Muscle of leg (tissue), 11 donors: ENCODE results near the gene STMND1. TPM values are rescaled to one million over a fixed set of nuclear protein-coding genes. Genes with fewer than 3 reads are reported as not detected.
"Not testable (repeated sequence)": the region's sequence is repeated elsewhere in the genome, so short reads cannot be mapped to it uniquely, and the experiment has no call there.

ENCODE experiments used
- DNase-seq: peaks from one replicate; pipeline ENCODE4 v3.0.0; 2013
- H3K27ac ChIP-seq: one replicate; pipeline ENCODE4 v1.5.1; 2013; ENCODE audit warnings: mild to moderate bottlenecking, low read length, control low read depth
- H3K27me3 ChIP-seq: one replicate; pipeline ENCODE4 v1.6.1; 2013; ENCODE audit warnings: low read length; ENCODE audit not compliant: control insufficient read depth, insufficient read depth
- H3K36me3 ChIP-seq: one replicate; pipeline ENCODE4 v1.6.1; 2013; ENCODE audit warnings: low read length; ENCODE audit not compliant: control insufficient read depth, insufficient read depth
- H3K4me1 ChIP-seq: one replicate; pipeline ENCODE4 v1.6.1; 2013; ENCODE audit warnings: low read length; ENCODE audit not compliant: control insufficient read depth, insufficient read depth
- H3K4me3 ChIP-seq: one replicate; pipeline ENCODE4 v1.5.1; 2013; ENCODE audit warnings: low read length, control low read depth
- H3K9me3 ChIP-seq: replicated peaks from 2 replicates; pipeline ENCODE4 v1.6.1; 2013; ENCODE audit warnings: low read depth, low read length; ENCODE audit not compliant: control insufficient read depth
- WGBS: methylation state at CpG from one replicate; pipeline ENCODE4 v1.1.5; 2013; ENCODE audit warnings: missing lambda C conversion rate; ENCODE audit not compliant: insufficient coverage; 5-methylcytosine and 5-hydroxymethylcytosine counted together
- polyA plus RNA-seq, 8 donors: library from polyadenylated mRNA; unstranded; fragments of 120-200 nt; gene quantifications; one replicate each; pipeline versions ENCODE4 v1.2.1 to v1.2.3, GENCODE V29; 2013; ENCODE audit warnings: inconsistent platforms in 1 of 8, low replicate concordance in 1 of 8; ENCODE audit not compliant: insufficient read length in 8 of 8, insufficient read depth in 1 of 8
- total RNA-seq: library from RNA; stranded (reverse); fragments of 120-200 nt; gene quantifications from one replicate; pipeline ENCODE4 v1.2.4, GENCODE V29; 2013

STMND1 gene
- total and polyA plus RNA-seq, 9 donors: 0.20 to 0.52 (median 0.28) TPM; not detected in 5

DNA sequence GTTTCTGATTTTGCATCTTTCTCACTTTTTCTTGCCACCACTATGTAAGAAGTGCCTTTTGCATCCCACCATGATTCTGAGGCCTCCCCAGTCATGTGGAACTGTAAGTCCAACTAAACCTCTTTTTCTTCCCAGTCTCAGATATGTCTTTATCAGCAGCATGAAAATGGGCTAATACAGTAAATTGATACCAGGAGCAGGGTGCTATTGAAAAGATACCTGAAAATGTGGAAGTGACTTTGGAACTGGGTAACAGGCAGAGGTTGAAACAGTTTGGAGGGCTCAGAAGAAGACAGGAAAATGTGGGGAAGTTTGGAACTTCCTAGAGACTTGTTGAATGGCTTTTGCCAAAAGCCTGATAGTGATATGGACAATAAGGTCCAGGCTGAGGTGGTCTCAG is 32.9 kb upstream of the STMND1 start:
- H3K9me3 ChIP-seq, H3K36me3 ChIP-seq, H3K27ac ChIP-seq, DNase-seq, H3K27me3 ChIP-seq, H3K4me3 ChIP-seq, H3K4me1 ChIP-seq: not testable (repeated sequence)

DNA sequence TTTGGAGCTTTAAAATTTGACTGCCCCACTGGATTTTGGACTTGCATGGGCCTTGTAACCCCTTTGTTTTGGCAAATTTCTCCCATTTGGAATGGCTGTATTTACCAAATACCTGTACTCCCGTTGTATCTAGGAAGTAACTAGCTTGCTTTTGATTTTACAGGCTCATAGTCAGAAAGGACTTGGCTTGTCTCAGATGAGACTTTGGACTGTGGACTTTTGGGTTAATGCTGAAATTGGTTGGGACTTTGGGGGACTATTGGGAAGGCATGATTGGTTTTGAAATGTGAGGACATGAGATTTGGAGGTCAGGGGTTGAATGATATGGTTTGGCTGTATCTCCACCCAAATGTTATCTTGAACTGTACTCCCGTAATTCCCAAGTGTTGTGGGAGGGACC is 31.4 kb upstream of the STMND1 start:
- not testable (repeated sequence) for H3K4me3 ChIP-seq, H3K27ac ChIP-seq
- WGBS: no CpG with 5 or more reads among the region's 2 CpGs

DNA sequence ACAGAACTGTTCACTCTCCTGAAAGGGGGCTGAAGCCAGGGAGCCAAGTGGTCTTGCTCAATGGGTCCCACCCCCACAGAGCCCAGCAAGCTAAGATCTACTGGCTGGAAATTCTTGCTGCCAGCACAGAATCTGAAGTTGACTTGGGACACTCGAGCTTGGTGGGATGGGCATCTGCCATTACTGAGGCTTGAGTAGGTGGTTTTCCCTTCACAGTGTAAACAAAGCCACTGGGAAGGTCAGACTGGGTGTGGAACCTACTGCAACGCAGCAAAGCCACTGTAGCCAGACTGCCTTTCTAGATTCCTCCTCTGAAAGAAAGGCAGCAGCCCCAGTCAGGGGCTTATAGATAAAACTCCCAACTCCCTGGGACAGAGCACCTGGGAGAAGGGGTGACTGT is 28.3 kb upstream of the STMND1 start:
- not testable (repeated sequence) for H3K9me3 ChIP-seq, H3K4me1 ChIP-seq, H3K27ac ChIP-seq, H3K4me3 ChIP-seq, DNase-seq, H3K36me3 ChIP-seq, H3K27me3 ChIP-seq
- 60% methylated on average over 1 of the region's 2 CpGs for whole genome bisulfite sequencing

More for the DNA sequence above, 31.4 kb upstream of the STMND1 start:
- not testable (repeated sequence) for H3K36me3 ChIP-seq, H3K27me3 ChIP-seq, H3K4me1 ChIP-seq, DNase-seq, H3K9me3 ChIP-seq

DNA sequence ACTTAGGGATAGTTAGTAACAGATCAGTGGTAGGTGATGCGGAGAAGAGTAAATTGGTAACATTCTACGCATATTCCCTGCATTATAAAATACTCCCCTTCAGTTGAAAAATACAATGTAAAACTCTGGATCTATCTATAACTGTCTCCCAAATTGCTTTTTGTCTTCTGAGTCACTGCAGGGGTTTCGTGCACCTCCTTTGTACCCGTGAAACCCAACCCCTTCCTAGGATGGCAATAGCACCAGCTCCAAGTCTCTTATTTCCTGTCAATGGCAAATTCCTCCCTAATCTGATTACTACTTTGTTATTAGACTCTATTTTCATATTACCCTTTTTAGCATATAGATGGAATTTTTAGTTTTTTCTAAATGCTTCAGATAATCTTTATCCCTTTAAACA is 20.6 kb upstream of the STMND1 start:
- Histone ChIP-seq H3K4me3 (no peak overlapping the region), H3K4me1 (no peaks in the 10 kb centered on the region), H3K27me3 (no peaks in the 10 kb centered on the region), H3K9me3 (no peaks in the 10 kb centered on the region), H3K36me3 (no peaks in the 10 kb centered on the region), H3K27ac (no peak overlapping the region)
- 28% methylated on average over 2 of the region's 4 CpGs for WGBS
- DNase-seq: no peak

DNA sequence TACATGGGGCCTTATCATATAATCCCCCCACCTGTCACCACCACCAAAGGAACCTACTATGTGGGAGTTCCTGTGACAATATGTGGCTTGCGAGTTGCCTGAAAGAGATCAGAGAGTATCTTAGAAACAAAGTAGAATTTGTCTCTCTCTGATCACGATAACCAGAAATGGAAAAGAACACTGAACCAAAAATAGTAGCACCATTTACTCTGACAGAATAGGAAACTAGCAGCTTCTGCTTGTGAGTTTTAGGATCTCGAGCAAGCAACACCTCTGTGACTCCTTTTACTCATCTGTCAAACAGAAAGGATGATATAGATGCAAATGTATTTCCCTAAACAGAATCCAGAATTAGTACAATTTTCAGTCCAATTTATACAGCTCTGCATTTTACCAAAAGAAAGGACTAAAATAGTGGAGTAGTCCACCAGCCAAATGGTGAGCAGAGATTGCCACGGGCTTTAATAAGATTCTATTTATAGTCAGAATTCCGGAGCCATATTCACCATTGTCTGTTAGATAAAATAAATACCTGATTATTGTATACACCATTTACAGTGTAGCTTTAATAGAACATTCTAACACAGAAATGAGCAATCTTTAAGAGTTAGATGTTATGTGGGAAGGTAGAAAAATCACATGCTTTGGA is 19.9 kb upstream of the STMND1 start:
- Histone ChIP-seq H3K4me3 (no peak overlapping the region), H3K9me3 (no peaks in the 10 kb centered on the region), H3K27ac (no peak overlapping the region), H3K27me3 (no peaks in the 10 kb centered on the region), H3K4me1 (no peaks in the 10 kb centered on the region), H3K36me3 (no peaks in the 10 kb centered on the region)
- WGBS: no CpG with 5 or more reads among the region's 5 CpGs
- DNase-seq: no peak

DNA sequence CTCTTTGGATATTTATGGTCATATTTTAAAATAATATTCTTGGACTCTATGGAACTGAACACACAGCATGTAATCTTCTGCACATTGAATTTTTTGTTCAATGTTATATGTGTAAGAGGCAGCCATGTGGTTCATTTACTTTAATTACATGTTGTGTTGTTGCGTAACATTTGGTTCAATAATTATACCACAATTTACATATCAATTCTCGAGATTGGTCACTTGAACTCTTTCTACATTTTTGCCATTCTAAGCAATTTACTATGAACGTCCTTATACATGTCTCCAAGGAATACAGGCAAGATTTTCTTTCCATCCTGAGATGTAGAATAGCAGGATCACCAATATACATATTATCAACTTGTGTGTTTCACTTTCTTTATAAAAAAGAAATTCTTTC is 18.5 kb upstream of the STMND1 start:
- H3K27me3 ChIP-seq: no peaks in the 10 kb centered on the region
- H3K36me3 ChIP-seq: no peaks in the 10 kb centered on the region
- no peaks in the 10 kb centered on the region for H3K9me3 ChIP-seq
- no peak for DNase-seq
- H3K4me1 ChIP-seq: no peaks in the 10 kb centered on the region
- no peak overlapping the region for H3K4me3 ChIP-seq
- WGBS: no CpG with 5 or more reads among the region's 3 CpGs
- H3K27ac ChIP-seq: no peak overlapping the region

DNA sequence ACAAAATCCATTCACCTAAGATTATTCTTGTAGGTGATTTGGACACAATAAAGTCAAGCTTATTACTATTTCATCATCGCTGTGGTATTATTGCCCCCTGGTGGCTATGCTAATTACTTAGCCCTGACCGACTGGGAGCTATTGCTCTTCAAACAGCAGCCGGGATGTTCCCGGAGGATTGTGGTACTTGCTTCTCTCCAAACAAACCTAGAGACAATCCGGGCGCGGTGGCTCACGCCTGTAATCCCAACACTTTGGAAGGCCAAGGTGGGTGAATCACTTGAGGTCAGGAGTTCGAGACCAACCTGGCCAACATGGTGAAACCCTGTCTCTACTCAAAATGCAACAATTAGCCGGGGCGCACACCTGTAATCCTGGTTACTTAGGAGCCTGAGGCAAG is 15.4 kb upstream of the STMND1 start:
- peak; percentile 82 for DNase-seq
- H3K4me1 ChIP-seq: no peaks in the 10 kb centered on the region

DNA sequence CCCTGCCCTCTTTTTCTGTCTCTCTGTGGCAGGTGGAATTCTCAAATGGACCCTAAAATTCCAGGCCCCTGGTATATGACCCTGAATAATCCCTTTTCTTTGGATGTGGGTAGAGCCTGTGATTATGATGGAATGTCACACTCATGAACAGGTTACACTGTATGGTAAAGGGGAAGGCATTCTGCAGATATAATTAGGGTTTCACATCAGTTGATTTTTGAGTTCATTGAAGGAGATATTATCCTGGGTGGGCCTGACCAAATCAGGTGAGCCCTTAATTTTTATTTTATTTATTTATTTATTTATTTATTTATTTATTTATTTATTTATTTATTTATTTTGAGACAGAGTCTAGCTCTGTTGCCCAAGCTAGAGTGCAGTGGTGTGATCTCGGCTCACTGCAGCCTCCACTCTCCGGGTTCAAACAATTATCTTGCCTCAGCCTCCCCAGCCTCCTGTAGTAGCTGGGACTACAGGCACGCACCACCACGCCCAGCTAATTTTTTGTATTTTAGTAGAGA is 13.7 kb upstream of the STMND1 start:
- peaks cover 2% of the 10 kb centered on the region for H3K9me3 ChIP-seq
- H3K4me1 ChIP-seq: no peaks in the 10 kb centered on the region
- no peaks in the 10 kb centered on the region for H3K36me3 ChIP-seq
- DNase-seq: no peak
- H3K4me3 ChIP-seq: no peak overlapping the region
- no CpG with 5 or more reads among the region's 4 CpGs for WGBS
- H3K27me3 ChIP-seq: no peaks in the 10 kb centered on the region
- no peak overlapping the region for H3K27ac ChIP-seq

More for the DNA sequence above, 15.4 kb upstream of the STMND1 start:
- Histone ChIP-seq H3K4me3 (no peak overlapping the region), H3K36me3 (no peaks in the 10 kb centered on the region), H3K27ac (no peak overlapping the region), H3K27me3 (no peaks in the 10 kb centered on the region), H3K9me3 (peaks cover 2% of the 10 kb centered on the region)
- WGBS: no CpG with 5 or more reads among the region's 11 CpGs

DNA sequence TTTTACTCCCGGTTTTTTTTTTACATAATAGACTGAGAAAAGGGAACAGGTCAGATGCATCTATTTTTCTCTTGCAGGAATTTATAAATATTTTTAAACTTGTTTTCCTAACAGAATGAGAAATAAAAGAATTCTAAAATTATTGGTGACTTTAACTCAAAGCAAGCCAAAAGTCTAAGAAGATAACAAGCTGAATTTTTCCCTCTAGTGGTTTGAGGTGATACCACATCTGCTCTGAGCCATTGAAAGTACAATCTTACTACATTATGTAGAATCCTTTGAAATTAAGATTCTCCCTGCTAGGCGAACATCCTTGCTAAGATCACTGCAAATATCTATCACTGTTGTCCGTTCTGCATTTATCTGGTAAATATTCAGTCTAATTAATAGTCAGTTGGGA is 10.7 kb upstream of the STMND1 start:
- H3K27ac ChIP-seq: no peak overlapping the region
- DNase-seq: no peak
- no peak overlapping the region for H3K4me3 ChIP-seq
- no peaks in the 10 kb centered on the region for H3K27me3 ChIP-seq
- WGBS: no CpG with 5 or more reads among the region's 3 CpGs
- peaks cover 5% of the 10 kb centered on the region for H3K4me1 ChIP-seq
- no peaks in the 10 kb centered on the region for H3K36me3 ChIP-seq
- peaks cover 2% of the 10 kb centered on the region for H3K9me3 ChIP-seq

DNA sequence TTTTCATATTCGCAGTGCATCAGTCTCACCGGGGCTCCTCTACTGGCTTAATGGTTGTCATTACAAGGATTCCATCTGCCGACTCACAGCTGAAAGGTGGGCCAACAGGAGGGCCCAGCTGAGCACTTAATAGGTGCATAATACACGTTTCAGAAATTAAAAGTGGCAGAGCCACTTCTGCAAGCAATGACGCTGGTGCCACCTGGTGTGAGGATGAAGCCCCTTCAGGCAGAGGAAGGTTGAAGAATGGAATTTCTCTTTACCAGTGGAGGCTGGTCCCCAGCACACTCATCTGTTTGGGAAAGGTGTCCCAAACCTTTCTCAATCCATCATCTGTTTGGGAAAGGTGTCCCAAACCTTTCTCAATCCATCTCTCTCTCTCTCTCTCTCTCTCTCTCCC is 8.2 kb upstream of the STMND1 start:
- Histone ChIP-seq H3K4me1 (peaks cover 5% of the 10 kb centered on the region), H3K27me3 (no peaks in the 10 kb centered on the region), H3K36me3 (no peaks in the 10 kb centered on the region), H3K27ac (no peak overlapping the region), H3K4me3 (no peak overlapping the region), H3K9me3 (peaks cover 2% of the 10 kb centered on the region)
- WGBS: 40% methylated on average over 5 of the region's 5 CpGs
- DNase-seq: no peak

DNA sequence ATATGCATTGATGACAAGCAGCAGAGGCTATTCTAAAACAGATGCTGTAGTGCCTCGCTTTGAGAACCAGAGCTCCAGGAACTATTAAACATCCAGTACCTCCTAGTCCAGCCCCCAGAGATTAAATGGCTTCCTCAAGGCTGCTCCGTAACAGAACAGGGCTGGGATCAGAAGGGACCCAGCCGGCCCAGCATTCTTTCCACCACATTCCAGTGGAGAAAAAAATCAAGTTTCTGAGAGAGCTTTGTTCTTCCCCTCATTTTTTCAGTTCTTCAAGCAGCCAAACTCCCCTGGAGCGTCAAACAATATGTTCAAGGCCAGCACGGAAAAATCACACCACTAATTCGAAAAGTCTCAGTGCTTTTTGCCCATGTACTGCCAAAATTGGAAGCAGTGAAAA is 5.8 kb upstream of the STMND1 start:
- no peak overlapping the region for H3K4me3 ChIP-seq
- H3K4me1 ChIP-seq: peaks cover 5% of the 10 kb centered on the region
- H3K9me3 ChIP-seq: no peaks in the 10 kb centered on the region
- H3K36me3 ChIP-seq: no peaks in the 10 kb centered on the region
- DNase-seq: peak; percentile 46
- no peak overlapping the region for H3K27ac ChIP-seq
- H3K27me3 ChIP-seq: peaks cover 2% of the 10 kb centered on the region
- 0% methylated on average over 1 of the region's 6 CpGs for WGBS
